HUDEP-2 (cell line): Measurements from ENCODE around the gene RPTOR.

Experiments used
- DNase-seq, 76 experiments: peaks; one replicate each; lab custom pipeline; 2025; ENCODE audit not compliant: unreplicated experiment in 76 of 76; lab: John Stamatoyannopoulos, UW

The RPTOR gene

DNA sequence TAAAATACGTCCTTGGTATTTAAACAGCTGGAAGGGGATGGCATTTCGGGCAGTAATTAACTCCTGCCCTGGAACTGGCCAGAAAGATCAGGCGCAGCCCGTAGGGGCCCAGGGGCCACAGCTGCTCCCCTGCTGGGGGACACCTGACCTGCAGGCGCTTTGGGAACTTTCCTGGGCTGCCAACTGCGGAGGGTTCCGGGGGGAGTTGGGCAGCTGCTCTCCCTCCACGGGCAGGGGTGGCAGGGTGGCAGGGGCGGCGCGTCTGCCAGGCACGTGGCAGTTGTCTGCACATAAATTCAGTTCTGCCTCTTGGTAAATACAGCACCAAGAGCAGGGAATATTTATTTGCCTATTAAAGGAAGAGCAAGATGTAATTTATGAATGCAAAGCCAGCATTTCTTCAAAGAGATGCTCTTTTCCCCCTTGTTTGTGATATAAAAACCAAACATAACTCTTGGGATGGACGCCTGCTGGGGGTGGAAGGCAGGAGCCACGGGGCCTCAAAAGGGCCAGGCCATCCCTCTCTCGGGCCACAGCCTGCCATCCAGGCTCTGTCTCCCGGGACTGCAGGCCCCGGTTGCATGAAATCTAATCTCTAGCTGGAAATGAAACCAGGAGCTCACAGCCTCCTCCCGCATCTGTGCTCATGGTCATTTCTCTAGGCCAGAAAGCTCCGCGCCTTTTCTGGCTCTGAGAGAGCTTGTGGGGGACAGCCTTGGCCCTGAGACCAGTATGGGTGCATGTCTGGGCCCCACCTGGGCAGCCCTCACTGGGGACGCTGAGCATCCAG lies 417.1 kb downstream of the RPTOR start:
- DNase-seq: no peak

DNA sequence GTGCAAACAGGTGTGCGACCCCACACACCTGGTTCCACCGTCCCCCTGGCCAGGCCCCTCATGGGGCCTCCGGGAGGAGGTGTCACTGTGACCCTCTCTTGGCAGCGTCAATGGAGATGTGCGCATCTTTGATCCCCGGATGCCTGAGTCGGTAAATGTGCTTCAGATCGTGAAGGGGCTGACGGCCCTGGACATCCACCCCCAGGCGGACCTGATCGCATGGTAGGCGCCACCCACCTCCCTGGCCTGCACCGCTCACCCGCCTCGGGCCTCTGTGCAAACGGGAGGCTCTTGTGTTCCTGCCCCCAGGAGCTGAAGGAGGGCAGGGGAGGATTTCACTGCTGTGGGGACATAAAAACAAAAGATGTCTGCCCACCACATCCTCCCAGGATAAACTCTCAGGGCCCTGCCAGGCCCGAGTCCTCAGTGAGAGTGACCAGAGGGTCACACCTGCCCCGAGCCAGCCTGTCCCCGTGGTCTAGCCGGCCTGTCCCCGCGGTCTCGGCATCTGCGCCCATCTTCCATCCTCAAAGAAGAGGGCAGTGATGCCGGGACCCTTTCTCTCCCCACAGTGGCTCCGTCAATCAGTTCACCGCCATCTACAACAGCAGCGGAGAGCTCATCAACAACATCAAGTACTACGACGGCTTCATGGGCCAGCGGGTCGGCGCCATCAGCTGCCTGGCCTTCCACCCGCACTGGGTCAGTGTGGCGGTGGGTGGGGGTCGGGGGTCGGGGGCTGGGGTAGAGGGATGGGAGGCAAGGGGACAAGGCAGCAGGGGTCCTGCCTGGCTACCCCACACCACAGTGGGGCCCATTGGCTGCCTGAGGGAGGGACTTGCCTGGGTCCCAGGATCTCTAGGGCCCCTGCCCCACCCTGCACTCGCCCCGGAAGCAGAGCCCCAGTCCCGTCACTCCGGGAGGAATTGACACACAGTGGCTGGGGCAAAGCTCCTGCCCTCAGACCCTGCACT lies 418.0 kb downstream of the RPTOR start:
- DNase-seq: no peak

DNA sequence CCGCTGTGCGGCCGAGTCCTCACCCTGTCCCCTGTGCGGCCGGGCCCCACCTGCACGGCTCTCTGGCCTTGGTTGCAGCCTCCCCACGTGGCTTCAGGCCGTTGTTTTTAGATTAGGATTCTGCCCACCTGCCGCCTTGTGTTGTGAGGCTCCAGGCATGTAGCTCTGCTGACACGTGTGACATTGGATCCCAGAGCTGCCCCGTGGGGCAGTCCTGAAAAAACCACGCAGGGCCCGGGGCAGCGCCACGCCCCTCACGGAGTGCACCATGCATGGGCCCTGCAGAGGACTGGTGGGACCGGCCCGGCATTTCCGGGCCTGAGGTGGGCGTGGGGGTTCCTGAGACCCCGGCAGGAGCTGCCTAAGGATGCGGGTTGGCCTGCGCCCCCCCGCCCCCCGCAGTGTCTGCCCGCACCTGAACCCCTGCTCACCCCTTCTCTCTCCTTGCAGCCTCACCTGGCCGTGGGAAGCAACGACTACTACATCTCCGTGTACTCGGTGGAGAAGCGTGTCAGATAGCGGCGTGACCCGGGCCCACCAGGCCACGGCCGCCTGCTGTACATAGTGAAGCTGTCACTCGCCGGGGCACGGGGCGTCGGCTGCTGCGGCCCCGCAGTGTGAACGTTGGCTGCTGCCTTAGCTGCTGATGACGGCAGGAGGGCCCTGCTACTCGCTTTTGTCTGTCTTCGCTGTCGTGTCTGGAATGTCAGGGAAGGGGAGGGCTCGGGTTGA lies 419.3 kb downstream of the RPTOR start:
- no peak for DNase-seq

DNA sequence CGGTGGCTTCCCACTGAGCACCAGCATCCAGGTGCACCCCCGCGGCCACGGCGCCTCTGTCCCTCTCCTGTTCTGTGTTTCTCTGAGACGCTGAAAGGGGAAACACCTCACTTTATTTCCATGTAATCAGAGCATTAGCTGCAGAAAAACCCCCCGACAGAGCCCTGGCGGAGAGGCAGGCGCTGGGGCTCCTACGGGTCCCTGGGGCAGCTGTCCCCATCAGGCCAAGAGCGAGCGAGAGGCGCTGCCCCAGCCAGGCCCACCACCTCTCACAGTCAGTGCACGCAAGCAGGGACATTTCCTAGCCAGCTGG lies 419.9 kb downstream of the RPTOR start:
- no peak for DNase-seq

DNA sequence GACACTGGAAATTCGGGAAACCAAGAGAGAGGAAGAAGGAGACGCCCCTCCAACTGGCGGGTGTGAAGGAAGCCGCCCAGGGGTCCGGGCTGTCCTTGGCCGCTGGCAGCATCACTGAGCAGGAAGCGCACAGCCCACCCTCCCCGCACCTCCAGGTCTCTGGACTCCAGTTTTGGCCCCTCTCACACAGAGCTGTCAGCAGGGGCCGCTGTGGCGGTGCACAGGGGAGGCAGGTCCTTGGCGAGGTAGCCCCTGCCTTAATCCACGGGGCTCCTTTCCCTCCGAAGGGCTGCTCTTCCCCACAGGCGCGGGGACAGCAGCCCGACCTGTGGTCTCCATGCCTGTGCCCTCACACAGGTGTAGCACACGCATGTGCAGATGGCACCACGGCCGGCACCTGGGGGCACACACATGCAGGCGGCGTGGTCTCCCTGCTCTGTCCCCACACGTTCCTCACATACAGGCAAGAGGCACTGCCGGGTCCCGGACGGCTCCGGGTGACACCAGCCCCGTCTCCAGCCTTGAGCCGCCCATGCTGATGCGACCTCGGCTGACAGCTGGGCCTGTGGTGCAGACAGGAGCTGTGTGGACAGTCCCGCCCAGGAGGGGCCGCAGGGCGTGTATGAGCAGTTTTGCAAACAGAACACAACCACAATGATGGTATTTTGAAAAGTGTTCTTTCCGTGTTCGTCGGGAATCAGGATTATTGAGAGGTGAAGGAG lies 420.4 kb downstream of the RPTOR start:
- DNase-seq: no peak

DNA sequence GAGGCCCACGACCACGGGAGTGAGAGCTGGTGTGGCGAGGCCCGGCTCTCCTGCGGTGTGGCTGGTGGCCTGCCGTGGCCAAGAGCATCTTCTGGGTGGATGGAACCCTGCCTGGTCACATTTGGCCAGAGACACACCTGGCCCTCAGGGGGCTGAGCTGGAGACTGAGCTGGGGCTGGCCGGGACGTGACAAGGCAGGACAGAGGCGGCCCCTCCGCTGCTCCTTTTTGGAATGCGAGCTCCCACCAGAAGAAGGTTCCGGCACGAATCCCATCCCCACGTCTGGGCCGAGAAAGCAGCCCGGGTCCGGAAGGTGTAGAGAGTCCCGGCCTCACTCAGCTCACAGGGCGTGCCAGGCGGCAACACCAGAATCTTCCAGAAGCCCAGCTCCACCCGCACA lies 421.0 kb downstream of the RPTOR start:
- no peak for DNase-seq

DNA sequence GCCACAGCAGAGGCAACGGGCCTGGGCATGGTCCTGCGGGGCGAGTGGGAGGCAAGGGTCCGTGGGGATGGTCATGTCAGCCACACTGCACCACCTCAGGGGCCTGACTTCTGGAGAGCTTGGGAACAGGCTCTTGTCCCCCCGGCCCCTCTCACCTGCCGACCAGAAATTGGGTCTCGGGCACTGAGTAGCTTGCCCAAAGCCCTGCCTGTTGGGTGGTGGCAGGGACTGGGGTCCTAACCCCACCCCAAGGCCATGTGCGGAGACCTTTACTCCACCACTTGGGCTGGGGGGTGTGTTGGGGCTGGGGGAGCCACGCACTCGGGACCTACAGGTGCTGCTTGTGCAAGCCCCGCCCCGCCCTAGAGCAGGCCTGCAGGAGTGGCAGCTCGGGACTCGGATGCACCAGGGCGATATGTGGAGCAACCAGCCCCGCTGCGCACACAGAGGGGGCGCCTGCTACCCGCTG lies 422.8 kb downstream of the RPTOR start:
- no peak for DNase-seq

DNA sequence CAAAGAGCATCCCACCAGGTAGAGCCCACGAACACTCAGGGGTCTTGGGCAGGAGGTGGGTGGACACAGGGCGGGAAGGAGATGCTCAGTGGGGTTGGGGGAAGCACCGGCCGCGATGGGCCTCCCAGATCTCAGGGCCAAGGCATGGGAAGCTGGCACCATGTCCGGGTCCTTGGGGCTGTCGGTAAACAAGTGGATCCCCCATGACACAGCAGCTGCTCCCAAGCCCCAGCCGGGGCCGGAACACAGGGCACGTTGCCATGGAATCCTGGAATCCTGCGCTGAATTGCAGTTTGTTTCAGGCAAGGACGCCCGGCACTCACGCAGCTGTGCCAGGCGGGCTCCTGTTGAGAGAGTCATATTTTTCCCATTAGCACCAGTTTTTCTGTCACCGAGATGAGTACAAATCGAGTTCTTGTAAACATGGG lies 424.0 kb downstream of the RPTOR start:
- no peak for DNase-seq

DNA sequence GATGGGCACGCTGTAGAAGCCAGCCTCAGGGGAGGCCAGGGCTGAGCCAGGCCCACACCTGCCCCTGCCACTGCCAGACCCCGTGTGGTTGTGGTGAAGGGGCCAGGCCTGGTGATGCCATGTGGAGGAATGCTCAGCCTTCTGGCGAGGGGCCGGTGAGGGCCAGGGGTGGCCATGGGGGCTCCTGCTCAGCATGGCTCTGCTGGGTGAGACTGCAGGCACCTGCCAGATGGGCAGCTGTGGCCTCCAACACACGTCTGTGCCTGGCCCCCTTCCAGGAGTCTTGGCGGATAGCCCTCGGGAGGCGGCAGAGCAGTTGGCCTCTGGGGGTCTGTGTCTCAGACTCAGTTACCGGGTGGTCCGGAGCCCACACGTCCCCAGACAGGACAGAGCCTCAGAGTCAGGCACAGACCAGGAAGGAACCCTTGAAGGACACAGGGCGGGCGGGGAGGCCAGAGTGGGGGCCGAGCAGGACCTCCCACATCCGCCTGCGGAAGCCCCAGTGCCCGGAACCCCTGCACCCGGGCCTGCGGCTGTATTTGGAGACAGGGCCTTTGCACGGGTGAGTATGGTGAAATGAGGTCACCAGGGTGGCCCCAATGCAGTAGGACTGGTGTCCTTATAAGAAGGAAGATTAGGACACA lies 424.5 kb downstream of the RPTOR start:
- DNase-seq: no peak

DNA sequence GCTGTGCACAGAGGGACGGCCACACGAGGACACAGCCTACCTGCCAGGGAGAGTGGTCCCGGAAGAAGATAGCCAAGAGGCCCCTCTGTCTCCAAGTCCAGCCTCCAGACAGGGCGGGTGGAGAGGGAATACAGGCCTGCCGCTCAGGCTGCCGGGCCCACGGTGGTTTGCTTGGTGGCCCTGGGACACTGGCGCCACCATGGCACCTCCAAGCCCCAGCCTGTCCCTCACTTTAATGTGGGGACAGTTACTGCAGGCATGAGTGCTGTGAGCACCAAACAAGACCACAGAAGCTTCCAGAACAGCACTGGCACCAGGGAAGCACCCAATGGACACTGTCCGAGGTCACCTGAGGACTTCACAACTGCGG lies 425.0 kb downstream of the RPTOR start:
- no peak for DNase-seq

DNA sequence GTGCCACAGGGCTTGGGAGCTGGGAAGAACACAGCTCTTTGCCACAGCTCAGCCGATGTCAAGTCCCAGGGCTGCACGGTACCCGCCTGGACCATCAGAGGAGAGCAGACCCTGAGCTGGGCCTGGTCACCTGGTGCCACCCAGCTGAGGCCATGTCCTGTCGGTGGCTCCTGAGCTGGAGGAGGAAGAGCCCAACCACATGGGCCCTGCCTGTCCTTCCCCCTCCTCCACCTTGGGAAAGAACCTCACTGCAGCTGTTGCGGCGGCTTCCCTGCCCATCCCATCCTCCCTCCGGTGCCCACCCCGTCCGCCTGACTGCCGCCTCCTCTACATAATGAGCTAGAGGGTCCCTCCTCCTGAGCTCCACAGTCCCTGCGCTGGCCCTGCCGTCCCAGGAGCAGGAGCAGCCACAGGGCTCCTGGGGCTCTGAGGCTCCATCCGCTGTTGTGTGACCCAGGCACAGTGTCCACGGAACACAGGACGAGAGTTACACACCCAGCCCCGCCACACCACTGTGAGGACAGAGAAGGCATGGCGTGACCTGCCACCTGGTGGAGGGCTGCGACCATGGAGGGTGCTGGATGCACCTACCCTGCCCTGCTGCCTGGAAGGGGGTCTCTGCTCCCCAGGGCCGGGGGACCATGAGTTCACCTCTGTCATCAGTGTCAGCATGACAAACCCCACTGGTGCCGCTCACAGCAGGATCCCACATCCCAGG lies 425.6 kb downstream of the RPTOR start:
- DNase-seq: peak in 9 of 76 experiments; percentile 4 to 27 (median 8)

DNA sequence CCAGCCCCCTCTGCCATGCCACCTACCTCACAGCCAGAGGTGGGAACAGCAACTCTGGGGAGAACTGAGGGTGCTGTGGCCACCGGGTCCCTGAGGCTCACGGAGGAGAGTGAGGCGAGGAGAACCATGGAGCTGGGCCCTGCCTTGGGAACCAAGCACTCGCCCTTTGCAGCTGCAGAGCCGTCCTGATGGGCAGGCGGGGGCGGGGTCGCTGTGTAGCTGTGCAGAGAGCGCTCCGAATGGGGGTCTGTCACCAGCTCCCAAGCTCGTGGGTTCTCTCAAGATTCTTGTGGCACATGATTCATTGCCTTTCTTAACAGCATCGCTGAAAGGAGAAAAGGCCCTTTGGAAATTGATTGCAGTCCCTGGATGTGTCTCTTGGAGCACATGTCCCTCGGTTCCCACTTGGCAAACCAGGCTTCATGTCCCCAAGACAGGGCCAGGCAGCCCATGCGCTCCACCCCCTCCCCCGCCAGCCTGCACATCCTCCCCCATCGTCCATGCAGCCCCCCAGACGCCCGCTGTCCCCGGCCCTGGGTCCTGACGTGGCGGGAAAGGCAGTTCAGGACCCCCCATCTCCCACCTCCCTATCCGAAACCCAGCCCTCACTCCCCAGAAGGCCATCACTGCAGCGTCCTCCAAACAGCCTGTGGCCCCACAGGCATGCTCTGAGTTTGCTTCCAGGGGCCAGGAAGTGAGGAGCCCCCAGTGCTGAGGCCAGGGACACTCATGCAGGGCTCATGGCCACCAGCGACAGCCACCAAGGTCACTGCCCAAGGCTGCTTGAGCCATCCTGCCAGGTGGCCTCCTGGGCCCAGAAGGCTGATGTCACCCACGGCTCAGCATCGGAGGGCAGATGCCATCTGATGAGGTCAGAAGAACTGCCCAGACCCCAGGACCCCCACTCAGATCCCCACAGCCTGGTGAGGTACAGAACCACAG lies 426.4 kb downstream of the RPTOR start:
- no peak for DNase-seq

DNA sequence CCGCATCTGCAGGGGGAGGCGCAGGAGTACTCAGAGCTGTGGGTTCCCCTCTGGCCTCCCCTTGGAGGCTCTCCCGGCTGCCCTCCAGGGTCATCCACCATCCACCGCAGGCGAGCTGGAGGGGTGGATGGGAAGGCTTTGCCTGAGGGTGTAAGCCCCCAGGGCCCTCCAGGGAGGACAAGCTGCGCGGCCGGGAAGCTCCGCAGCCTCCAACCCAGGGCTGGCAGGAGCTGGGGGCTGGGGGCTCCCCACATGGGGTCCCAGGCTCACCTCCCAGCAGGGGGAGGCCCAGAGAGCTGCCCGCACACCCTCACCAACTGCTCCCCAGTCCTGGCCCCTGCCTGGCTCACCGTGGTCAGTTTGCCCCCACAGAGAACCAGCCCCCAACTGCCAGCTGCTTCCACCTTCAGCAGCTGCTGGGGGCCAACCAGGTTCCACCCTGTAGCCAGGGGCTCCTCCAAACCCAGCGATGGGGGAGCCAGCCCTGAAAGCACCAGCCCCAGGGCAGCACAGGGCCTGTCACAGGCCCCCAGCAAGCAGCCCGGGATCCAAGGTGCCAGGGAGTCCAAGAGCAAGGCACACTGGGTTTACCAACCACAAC lies 427.2 kb downstream of the RPTOR start:
- no peak for DNase-seq

DNA sequence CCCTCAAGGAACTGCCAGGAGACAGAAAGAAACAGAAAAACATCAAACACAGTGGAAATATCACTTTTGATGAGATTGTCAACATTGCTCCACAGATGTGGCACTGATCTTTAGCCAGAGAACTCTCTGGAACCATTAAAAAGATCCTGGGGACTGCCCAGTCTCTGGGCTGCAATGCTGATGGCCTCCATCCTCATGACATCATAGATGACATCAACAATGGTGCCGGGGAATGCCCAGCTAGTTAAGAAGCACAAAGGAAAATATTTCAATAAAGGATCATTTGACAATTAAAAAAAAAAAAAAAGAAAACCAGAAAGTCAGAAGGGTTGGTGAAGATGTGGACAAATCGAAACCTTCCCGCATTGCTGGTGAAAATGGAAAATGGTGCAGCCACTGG lies 432.1 kb downstream of the RPTOR start:
- no peak for DNase-seq

DNA sequence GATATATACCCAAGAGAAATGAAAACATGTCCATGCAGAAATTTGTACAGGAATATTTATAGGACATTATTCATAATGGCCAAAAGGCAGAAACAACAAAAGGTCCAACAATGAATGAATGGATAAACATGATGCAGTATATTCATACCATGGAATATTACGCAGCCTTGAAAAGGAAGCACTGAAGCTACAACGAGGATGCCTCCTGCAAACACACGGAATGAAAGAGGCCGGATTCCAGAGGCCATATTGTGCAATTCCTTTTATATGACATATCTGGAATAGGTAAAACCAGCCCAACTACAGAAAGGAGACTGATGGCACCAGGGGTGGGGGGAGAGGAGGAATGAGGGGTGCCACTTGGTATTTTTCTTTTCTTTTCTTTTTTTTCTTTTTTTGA lies 432.5 kb downstream of the RPTOR start:
- no peak for DNase-seq

DNA sequence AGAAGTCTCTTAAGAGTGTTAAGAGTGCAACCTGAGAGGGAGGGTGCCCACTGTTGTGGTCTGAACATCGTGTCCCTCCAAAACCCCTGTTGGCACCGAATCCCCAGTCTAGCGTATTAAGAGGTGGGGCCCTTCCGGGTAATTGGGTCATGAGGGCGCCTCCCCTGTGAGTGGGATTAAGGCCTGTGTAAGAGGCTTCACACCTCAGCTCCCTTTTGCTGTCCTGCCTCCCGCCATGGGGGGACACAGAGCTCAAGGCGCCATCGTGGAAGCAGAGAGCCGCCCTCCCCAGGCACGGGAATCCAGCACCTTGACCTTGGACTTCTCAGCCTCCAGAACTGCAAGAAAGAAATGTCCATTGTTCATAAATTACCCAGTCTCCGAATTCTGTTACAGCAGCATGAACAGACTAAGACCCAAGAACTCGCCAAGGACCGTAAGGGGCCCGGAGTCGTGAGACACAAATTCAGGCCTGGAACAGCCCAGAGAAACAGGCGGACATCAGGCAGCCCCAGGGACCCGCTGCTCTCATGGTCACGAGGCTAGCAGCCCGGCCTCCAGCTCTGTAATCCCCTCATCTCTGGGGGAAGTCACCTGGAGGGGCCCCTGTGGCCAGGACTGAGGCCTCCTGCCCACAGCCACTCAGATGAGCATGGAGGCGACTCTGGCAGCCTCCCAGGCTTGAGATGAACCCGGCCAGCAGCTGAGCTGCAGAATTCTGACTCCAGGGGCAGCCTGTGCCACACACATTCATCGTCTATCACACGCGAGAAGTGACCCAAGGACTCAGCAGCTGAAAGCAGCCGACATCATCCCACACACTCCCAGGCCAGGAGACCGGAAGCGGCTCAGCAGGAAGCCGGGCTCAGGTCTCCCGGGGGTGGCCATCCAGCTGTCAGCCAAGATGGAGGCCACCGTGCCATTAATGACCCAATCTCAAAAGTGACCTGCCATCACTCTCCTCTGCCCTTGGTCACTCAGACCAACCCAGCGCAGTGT lies 434.2 kb downstream of the RPTOR start:
- no peak for DNase-seq
